Measurements from ENCODE around the gene SPACA1. TPM values are rescaled to one million over a fixed set of nuclear protein-coding genes. Genes with fewer than 3 reads are reported as not detected.

Gene SPACA1
- total and polyA plus RNA-seq, 2 of the 8 experiments (the other 6 are each of a cell fraction or from before 2014, with no cell fraction given): not detected

- Histone ChIP-seq H3K79me1 (ENCODE audit: low read depth, low read length) (no peaks in the 10 kb centered on the region), H2AK5ac (ENCODE audit: low read depth, low read length) (no peak overlapping the region), H3K4me1 (replicated peaks in 1 of 4; ENCODE audit: control insufficient read depth in 3 of 4, insufficient read depth in 4 of 4, low read length in 3 of 4) (no peaks in the 10 kb centered on the region), H3K23ac (ENCODE audit: insufficient read length) (no peak overlapping the region), H3K9me3 (ENCODE audit: insufficient read depth in 2 of 2, low read depth in 1 of 2, low read length in 1 of 2) (peaks cover 41 to 42% of the 10 kb centered on the region in 2 experiments), H3K4ac (replicated peaks; ENCODE audit: insufficient read length, low read depth, low read length) (no peak overlapping the region), H3K18ac (ENCODE audit: extremely low read depth, low read length) (no peak overlapping the region), H3K56ac (replicated peaks; ENCODE audit: insufficient read length, low read depth, low read length) (no peak overlapping the region), H3K4me3 (ENCODE audit: extremely low read depth in 1 of 4, insufficient read depth in 2 of 4, low read depth in 3 of 4, low read length in 4 of 4) (no peak overlapping the region), H3K14ac (ENCODE audit: insufficient read length) (no peak overlapping the region), H3K36me3 (ENCODE audit: control insufficient read depth in 2 of 4, insufficient read depth in 4 of 4, low read length in 3 of 4) (peaks cover 0 to 2% (median 0%) of the 10 kb centered on the region in 4 experiments; a peak in 2 of 8 replicates), H2BK5ac (ENCODE audit: low read depth, low read length) (no peak overlapping the region), H3K79me2 (ENCODE audit: control insufficient read depth in 1 of 2, insufficient read depth in 2 of 2, low read length in 2 of 2) (no peaks in the 10 kb centered on the region), H2AFZ (ENCODE audit: low read length) (no peak overlapping the region), H4K91ac (replicated peaks; ENCODE audit: insufficient read length, low read length) (no peak overlapping the region), H3K27ac (ENCODE audit: low read depth, low read length) (no peak overlapping the region), H2BK20ac (ENCODE audit: low read length) (no peak overlapping the region), H3K27me3 (replicated peaks in 1 of 4; ENCODE audit: control insufficient read depth in 3 of 4, extremely low read depth in 1 of 4, insufficient read depth in 3 of 4, low read length in 3 of 4) (no peaks in the 10 kb centered on the region), H3K23me2 (ENCODE audit: low read depth, low read length) (no peaks in the 10 kb centered on the region), H4K8ac (ENCODE audit: extremely low read depth, insufficient read depth, low read length) (no peak overlapping the region), H2BK15ac (ENCODE audit: low read length) (no peak overlapping the region), H4K20me1 (replicated peaks in 1 of 2; ENCODE audit: control insufficient read depth in 1 of 2, insufficient read depth in 2 of 2, low read length in 2 of 2) (no peaks in the 10 kb centered on the region), H3K9ac (replicated peaks in 1 of 4; ENCODE audit: extremely low read depth in 1 of 4, low read depth in 3 of 4, low read length in 3 of 4) (no peak overlapping the region), H3K4me2 (ENCODE audit: insufficient read depth in 1 of 2, low read depth in 2 of 2, low read length in 2 of 2) (no peak overlapping the region), H2BK120ac (replicated peaks; ENCODE audit: low read depth, low read length) (no peak overlapping the region), H4K5ac (ENCODE audit: insufficient read length, low read depth, low read length) (no peak overlapping the region), H2BK12ac (ENCODE audit: low read depth, low read length) (no peak overlapping the region)
- POLR2A ChIA-PET (ENCODE audit: partially characterized antibody): no interaction called here
- TF ChIP-seq HDAC2 (IDR thresholded peaks at IDR 0.05; ENCODE audit: borderline replicate concordance in 1 of 2, low read depth in 2 of 2, low read length in 2 of 2) (no peak), SIN3A (conservative IDR thresholded peaks at IDR 0.05 in 1 of 2, IDR thresholded peaks at IDR 0.05 in 1 of 2; ENCODE audit: low read depth in 1 of 2, low read length in 2 of 2) (no peak), CBX5 (IDR thresholded peaks at IDR 0.05; ENCODE audit: low read depth, low read length) (peak; percentile 82; the same call in 1 of the 2 replicates), JUN (IDR thresholded peaks at IDR 0.05; ENCODE audit: low read depth, low read length) (no peak), KDM1A (IDR thresholded peaks at IDR 0.05; ENCODE audit: borderline replicate concordance, low read length) (peak; percentile 27; the same call in 1 of the 2 replicates), EP300 (IDR thresholded peaks at IDR 0.05; ENCODE audit: borderline replicate concordance in 1 of 2, low read depth in 2 of 2, low read length in 2 of 2) (peak in 1 of 2 experiments; percentile 53; a peak in 1 of 3 replicates)
- no peak for FAIRE-seq
- 90% methylated on average over 1 of the region's 1 CpG; no CpG with 5 or more reads in 1 of the 2 experiments for WGBS, 2 experiments (ENCODE audit: extremely low coverage in 1 of 2, insufficient coverage in 1 of 2, insufficient read length in 1 of 2, insufficient replicate concordance in 2 of 2, low coverage in 1 of 2, low lambda C conversion rate in 2 of 2, missing lambda C conversion rate in 1 of 2)
- no peak for DNase-seq (ENCODE audit: low read depth in 1 of 2, low spot score in 2 of 2)
- CTCF ChIA-PET (ENCODE audit: partially characterized antibody): no interaction called here
Measured at GRCh38 chr6:88031550-88031949, 16.1 kb upstream of the SPACA1 start.

All from H1 (cell line).